Tibial nerve (tissue), 4 donors: ENCODE results near the gene MINK1.

Experiments used
- CTCF ChIP-seq, 5 experiments: fragments of 200-600 bp in 3 of 5; fragments of 450-650 bp in 2 of 5; sonication (generic) in 3 of 5; IDR thresholded peaks; one replicate each; pipeline ENCODE4 v1.5.1; 2016 to 2019; ENCODE audit warnings: antibody characterized with exemption in 5 of 5, mild to moderate bottlenecking in 3 of 5, moderate library complexity in 2 of 5
- EP300 ChIP-seq, 2 donors: sonication (generic); formaldehyde crosslinking; IDR thresholded peaks; one replicate each; pipeline ENCODE4 v1.6.1; 2017; ENCODE audit warnings: antibody characterized with exemption in 2 of 2, mild to moderate bottlenecking in 1 of 2
- POLR2A ChIP-seq, 2 donors: fragments of 450-650 bp; IDR thresholded peaks; one replicate each; pipeline ENCODE4 v1.6.1; 2017; ENCODE audit warnings: antibody characterized with exemption in 2 of 2, mild to moderate bottlenecking in 2 of 2, moderate library complexity in 2 of 2

GRCh38 chr17:4934173-4934979, 101.2 kb downstream of the MINK1 start:
- TF ChIP-seq CTCF (IDR thresholded peaks at IDR 0.05): no peak
- TF ChIP-seq POLR2A (IDR thresholded peaks at IDR 0.05): no peak
- TF ChIP-seq EP300 (IDR thresholded peaks at IDR 0.05): no peak
